OCI-LY1 (cell line): ENCODE measurements around the gene LHX2.

Experiments used
- H2AFZ ChIP-seq: fragments of 200-600 bp; sonication (generic), shearing (Covaris generic); 2 replicates; pipeline ENCODE4 v1.6.0; 2014; ENCODE audit warnings: antibody characterized with exemption, mild to moderate bottlenecking, low read length
- H3F3A ChIP-seq: fragments of 200-600 bp; sonication (generic), shearing (Covaris generic); 2 replicates; pipeline ENCODE4 v1.6.0; 2014; ENCODE audit warnings: mild to moderate bottlenecking, antibody characterized with exemption, low read length, moderate library complexity; ENCODE audit not compliant: insufficient read depth
- H3K27ac ChIP-seq: fragments of 200-600 bp; sonication (generic); 2 replicates; pipeline ENCODE4 v1.5.1; 2014; ENCODE audit warnings: low read length, mixed run types, mild to moderate bottlenecking, low read depth; ENCODE audit not compliant: poor library complexity, severe bottlenecking
- H3K27me3 ChIP-seq: fragments of 200-600 bp; sonication (generic); 2 replicates; pipeline ENCODE4 v1.6.0; 2014; ENCODE audit warnings: antibody characterized with exemption, mild to moderate bottlenecking, low read length, moderate library complexity; ENCODE audit not compliant: insufficient read depth
- H3K36me3 ChIP-seq: fragments of 200-600 bp; sonication (generic); 2 replicates; pipeline ENCODE4 v1.6.1; 2014; ENCODE audit warnings: mild to moderate bottlenecking, antibody characterized with exemption, low read length, moderate library complexity, mixed read lengths; ENCODE audit not compliant: insufficient read depth
- H3K4me1 ChIP-seq: fragments of 200-600 bp; sonication (generic); 2 replicates; pipeline ENCODE4 v1.5.1; 2014; ENCODE audit warnings: mild to moderate bottlenecking, low read length, moderate library complexity; ENCODE audit not compliant: insufficient read depth, severe bottlenecking
- H3K4me2 ChIP-seq: fragments of 200-600 bp; sonication (generic), shearing (Covaris generic); 2 replicates; pipeline ENCODE4 v1.6.1; 2014; ENCODE audit warnings: low read length
- H3K4me3 ChIP-seq: fragments of 200-600 bp; sonication (generic); 2 replicates; pipeline ENCODE4 v1.5.1; 2014; ENCODE audit warnings: low read length, low read depth, mild to moderate bottlenecking, mixed read lengths; ENCODE audit not compliant: poor library complexity, severe bottlenecking
- H3K79me2 ChIP-seq: fragments of 200-600 bp; shearing (Covaris generic); 2 replicates; pipeline ENCODE4 v1.6.1; 2016; ENCODE audit warnings: mixed run types, low read length, mixed read lengths; ENCODE audit not compliant: insufficient read depth
- H3K9ac ChIP-seq: fragments of 200-600 bp; sonication (generic), shearing (Covaris generic); 2 replicates; pipeline ENCODE4 v1.6.1; 2014; ENCODE audit warnings: mild to moderate bottlenecking, low read length, mixed read lengths
- H3K9me2 ChIP-seq: fragments of 200-600 bp; sonication (generic), shearing (Covaris generic); 2 replicates; pipeline ENCODE4 v1.6.1; 2014; ENCODE audit warnings: low read depth, mild to moderate bottlenecking, low read length, mixed read lengths
- H3K9me3 ChIP-seq: fragments of 200-600 bp; shearing (Covaris generic); 2 replicates; pipeline ENCODE4 v1.6.1; 2014; ENCODE audit warnings: low read length, mixed read lengths
- H4K20me1 ChIP-seq: fragments of 200-600 bp; sonication (generic), shearing (Covaris generic); 2 replicates; pipeline ENCODE4 v1.6.0; 2016; ENCODE audit warnings: mild to moderate bottlenecking, low read length; ENCODE audit not compliant: insufficient read depth
- EZH2 ChIP-seq: fragments of 200-600 bp; sonication (generic), shearing (Covaris generic); IDR thresholded peaks from 2 replicates; pipeline ENCODE4 v1.8.0; 2017; ENCODE audit warnings: borderline replicate concordance, mixed run types, mild to moderate bottlenecking, antibody characterized with exemption, low read length, moderate library complexity, mixed read lengths
- TF ChIP-seq, protein P1 (sequence below): fragments of 200-600 bp; sonication (generic), shearing (Covaris generic); IDR thresholded peaks from 2 replicates; pipeline ENCODE4 v1.5.1; 2017; ENCODE audit warnings: mild to moderate bottlenecking, antibody characterized with exemption, low read length, moderate library complexity, mixed read lengths

Gene LHX2

DNA sequence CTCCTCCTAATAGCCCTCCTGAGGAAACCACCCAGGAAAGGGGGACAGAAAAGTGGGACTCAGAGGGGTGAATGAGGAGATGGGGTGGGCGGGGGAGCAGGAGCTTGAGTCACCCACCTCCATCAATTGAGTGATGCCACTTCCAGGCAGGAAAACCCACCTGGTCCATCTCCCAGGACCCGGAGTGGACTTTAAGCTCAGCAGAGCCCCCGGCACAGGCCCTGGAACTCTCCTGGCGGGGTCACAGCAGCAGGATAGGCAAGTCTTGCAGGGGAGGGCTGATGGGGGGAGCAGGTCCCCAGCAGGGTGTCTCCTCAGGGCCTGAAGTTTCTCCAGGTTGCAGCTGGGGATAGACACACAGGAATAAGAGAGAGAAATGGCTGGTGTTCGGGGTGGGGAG is 40.8 kb downstream of the LHX2 start:
- Histone ChIP-seq H2AFZ (no peak overlapping the region), H4K20me1 (no peaks in the 10 kb centered on the region), H3K4me3 (no peak overlapping the region), H3K9ac (no peak overlapping the region), H3K27ac (no peak overlapping the region), H3K27me3 (peaks cover 4% of the 10 kb centered on the region; the same call in 1 of the 2 replicates), H3K4me2 (no peak overlapping the region), H3K9me2 (no peaks in the 10 kb centered on the region), H3K9me3 (0 out of 2 replicates have a peak, but pooled peaks cover 4% of the 10 kb centered on the region), H3F3A (no peaks in the 10 kb centered on the region), H3K4me1 (no peaks in the 10 kb centered on the region), H3K79me2 (no peaks in the 10 kb centered on the region), H3K36me3 (no peaks in the 10 kb centered on the region)
- TF ChIP-seq, protein P1, sequence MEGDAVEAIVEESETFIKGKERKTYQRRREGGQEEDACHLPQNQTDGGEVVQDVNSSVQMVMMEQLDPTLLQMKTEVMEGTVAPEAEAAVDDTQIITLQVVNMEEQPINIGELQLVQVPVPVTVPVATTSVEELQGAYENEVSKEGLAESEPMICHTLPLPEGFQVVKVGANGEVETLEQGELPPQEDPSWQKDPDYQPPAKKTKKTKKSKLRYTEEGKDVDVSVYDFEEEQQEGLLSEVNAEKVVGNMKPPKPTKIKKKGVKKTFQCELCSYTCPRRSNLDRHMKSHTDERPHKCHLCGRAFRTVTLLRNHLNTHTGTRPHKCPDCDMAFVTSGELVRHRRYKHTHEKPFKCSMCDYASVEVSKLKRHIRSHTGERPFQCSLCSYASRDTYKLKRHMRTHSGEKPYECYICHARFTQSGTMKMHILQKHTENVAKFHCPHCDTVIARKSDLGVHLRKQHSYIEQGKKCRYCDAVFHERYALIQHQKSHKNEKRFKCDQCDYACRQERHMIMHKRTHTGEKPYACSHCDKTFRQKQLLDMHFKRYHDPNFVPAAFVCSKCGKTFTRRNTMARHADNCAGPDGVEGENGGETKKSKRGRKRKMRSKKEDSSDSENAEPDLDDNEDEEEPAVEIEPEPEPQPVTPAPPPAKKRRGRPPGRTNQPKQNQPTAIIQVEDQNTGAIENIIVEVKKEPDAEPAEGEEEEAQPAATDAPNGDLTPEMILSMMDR: no peak
- no peak for TF ChIP-seq EZH2

DNA sequence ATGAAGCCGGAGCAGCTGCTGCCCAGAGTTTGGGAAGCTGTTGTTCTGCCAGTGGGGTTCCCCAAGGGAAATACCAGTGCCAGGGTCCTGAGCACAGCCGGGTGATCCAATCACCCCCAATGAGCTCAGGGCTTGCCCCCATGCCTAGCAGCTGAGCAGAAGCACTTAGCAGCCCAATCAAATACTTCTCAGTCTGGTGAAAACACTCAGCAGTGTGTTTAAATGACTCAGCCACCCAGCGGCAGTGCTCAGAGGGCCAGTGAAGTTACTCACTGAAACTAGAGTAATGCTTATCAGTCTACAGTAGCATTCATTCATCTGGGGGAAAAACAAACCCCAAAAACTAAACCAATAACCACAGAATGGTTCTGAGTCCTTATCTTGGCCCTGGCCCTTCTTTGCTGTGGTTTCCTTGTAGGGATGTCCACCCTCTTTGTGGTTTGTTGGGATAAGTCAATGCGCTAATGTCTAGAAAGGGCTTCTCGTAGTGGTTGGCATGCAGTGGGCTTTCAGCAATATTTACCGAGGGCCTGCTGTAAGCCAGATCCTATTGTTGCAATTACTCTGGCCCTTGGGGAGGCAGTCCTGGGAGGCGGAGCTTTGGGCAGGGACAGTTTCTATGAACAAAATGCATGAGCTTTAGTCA is 43.1 kb downstream of the LHX2 start:
- H2AFZ ChIP-seq: no peak overlapping the region
- no peaks in the 10 kb centered on the region for H3K79me2 ChIP-seq
- no peak overlapping the region for H3K4me3 ChIP-seq
- no peaks in the 10 kb centered on the region for H3K36me3 ChIP-seq
- no peaks in the 10 kb centered on the region for H3K4me1 ChIP-seq
- no peak overlapping the region for H3K9ac ChIP-seq
- no peaks in the 10 kb centered on the region for H4K20me1 ChIP-seq
- H3K27ac ChIP-seq: no peak overlapping the region
- no peak overlapping the region for H3K4me2 ChIP-seq
- peaks cover 8% of the 10 kb centered on the region; the same call in 1 of the 2 replicates for H3K27me3 ChIP-seq
- no peaks in the 10 kb centered on the region for H3K9me2 ChIP-seq
- no peaks in the 10 kb centered on the region for H3F3A ChIP-seq
- TF ChIP-seq, protein P1: no peak
- no peak for TF ChIP-seq EZH2
- H3K9me3 ChIP-seq: 0 out of 2 replicates have a peak, but pooled peaks cover 4% of the 10 kb centered on the region

DNA sequence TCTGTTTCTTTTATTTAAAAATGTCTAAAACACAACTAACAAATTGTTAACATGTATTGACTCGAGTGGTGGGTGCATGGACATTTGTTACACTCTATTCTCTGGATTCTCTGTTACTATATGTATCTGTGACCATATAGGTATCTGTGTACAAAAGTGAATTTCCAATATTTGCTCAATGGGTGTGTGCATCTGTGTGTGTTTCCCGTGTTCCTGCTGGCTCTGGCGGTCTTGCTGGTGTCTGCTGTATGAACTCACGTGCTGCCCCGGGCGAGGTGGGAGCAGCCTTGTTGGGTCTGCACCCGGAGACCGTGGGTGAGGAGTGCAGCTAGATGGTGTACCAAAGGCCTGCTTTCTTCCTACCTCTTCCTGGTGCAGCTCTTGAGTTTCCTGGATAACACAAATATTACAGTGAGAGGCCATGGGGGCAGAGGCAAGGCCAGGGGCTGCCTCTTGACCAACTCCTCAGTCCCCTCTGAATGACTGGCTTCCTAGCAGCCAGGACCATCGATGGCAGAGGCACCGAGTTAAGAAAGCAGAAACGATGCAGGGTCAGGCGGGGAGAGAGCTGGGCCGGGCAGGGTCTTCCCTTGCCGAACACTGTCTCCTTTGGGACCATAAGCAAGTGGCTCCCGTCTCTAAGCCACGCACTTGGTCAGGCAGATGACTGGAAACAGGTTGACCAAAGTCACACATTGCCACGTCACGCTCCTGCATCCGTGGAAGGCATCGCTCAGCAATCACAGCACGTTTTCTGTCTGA is 49.5 kb downstream of the LHX2 start:
- no peak overlapping the region for H3K4me3 ChIP-seq
- H3K27me3 ChIP-seq: peaks cover 7% of the 10 kb centered on the region; the same call in 1 of the 2 replicates
- H3K36me3 ChIP-seq: no peaks in the 10 kb centered on the region
- H3K9ac ChIP-seq: no peak overlapping the region
- no peak overlapping the region for H3K27ac ChIP-seq
- H4K20me1 ChIP-seq: no peaks in the 10 kb centered on the region
- TF ChIP-seq, protein P1: no peak
- no peak for TF ChIP-seq EZH2
- no peaks in the 10 kb centered on the region for H3F3A ChIP-seq
- H3K9me3 ChIP-seq: no peaks in the 10 kb centered on the region
- no peak overlapping the region for H3K4me2 ChIP-seq
- no peaks in the 10 kb centered on the region for H3K9me2 ChIP-seq
- H3K4me1 ChIP-seq: no peaks in the 10 kb centered on the region
- no peak overlapping the region for H2AFZ ChIP-seq
- no peaks in the 10 kb centered on the region for H3K79me2 ChIP-seq
